ENCODE data around the gene DPYSL3.

DNA sequence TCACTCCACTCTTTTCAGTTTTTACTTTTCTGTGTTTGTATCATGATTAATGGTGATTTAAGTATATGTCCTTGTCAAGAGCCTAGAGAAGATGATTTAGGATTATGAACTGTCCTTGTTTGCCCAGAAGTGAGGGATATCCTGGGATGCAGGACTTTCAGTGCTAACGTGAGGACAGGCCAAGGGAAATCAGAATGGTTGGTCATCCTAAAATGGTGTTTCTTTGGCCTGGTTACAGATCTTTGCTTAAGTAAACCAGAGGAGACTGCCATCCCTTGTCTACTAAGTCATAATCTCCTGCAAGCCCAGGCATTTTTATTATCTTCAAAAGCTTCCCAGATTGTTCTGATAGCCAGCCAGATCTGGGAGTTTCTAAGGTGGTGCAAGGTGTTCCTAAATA is 22.3 kb upstream of the DPYSL3 start:
- TF ChIP-seq POLR2A (IDR thresholded peaks at IDR 0.05): no peak
- TF ChIP-seq, protein P1, sequence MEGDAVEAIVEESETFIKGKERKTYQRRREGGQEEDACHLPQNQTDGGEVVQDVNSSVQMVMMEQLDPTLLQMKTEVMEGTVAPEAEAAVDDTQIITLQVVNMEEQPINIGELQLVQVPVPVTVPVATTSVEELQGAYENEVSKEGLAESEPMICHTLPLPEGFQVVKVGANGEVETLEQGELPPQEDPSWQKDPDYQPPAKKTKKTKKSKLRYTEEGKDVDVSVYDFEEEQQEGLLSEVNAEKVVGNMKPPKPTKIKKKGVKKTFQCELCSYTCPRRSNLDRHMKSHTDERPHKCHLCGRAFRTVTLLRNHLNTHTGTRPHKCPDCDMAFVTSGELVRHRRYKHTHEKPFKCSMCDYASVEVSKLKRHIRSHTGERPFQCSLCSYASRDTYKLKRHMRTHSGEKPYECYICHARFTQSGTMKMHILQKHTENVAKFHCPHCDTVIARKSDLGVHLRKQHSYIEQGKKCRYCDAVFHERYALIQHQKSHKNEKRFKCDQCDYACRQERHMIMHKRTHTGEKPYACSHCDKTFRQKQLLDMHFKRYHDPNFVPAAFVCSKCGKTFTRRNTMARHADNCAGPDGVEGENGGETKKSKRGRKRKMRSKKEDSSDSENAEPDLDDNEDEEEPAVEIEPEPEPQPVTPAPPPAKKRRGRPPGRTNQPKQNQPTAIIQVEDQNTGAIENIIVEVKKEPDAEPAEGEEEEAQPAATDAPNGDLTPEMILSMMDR (IDR thresholded peaks at IDR 0.05): no peak

Data from esophagus squamous epithelium (tissue), 4 donors.